ENCODE results near the gene MICAL3. TPM values are rescaled to one million over a fixed set of nuclear protein-coding genes. Genes with fewer than 3 reads are reported as not detected.

MICAL3 gene
- total RNA-seq, 1 donor from 2014 or later: 36.9 TPM

DNA sequence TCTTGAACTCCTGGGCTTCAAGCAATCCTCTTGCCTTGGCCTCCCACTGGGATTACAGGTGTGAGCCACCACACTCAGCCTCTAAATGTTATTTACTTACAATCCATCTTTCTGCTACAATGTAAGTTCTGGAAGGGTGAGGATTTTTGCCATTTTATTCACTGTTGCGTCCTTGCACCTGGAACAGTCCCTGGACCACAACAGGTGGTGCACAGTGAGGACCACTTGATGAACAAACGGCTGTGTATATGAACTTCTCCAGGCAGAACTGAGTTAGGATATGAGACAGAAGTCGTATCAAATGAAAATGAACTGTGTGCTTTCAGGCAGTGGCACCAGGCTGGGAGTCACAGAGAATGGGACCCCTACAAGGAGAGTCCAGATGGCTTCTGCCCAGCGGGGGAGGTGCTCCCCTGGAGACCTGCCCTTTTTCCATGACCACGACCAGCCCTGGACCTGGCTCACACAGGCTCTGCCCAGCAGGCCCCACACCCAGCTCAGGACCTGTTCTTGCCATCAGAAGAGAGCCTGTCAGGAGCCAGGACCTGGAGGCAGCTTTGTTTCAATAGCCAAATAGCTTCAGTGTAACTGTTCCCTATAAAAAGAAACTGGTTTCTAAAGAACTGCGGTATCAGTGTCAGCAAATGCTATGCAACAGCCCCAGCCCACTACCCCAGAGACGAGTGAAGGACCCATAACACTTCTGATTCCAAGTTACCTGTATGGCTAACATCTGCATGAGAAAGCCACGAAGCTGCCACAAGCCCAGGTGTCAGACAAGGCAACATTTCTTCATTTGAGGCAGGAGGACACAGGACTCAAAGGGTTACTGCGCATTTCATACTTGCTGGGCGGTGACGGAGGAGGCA is 104.9 kb downstream of the MICAL3 start:
- Histone ChIP-seq H3K36me3 (no peaks in the 10 kb centered on the region), H3K9me3 (no peaks in the 10 kb centered on the region), H3K27ac (peak overlapping the region; percentile 15 to 42), H3K4me1 (peaks cover 14 to 49% of the 10 kb centered on the region in 2 donors), H3K4me3 (peak overlapping the region in 1 of 2 donors; percentile 46), H3K27me3 (no peaks in the 10 kb centered on the region)
- no peak for DNase-seq (ENCODE audit: low spot score in 2 of 2)
- TF ChIP-seq, protein P1, sequence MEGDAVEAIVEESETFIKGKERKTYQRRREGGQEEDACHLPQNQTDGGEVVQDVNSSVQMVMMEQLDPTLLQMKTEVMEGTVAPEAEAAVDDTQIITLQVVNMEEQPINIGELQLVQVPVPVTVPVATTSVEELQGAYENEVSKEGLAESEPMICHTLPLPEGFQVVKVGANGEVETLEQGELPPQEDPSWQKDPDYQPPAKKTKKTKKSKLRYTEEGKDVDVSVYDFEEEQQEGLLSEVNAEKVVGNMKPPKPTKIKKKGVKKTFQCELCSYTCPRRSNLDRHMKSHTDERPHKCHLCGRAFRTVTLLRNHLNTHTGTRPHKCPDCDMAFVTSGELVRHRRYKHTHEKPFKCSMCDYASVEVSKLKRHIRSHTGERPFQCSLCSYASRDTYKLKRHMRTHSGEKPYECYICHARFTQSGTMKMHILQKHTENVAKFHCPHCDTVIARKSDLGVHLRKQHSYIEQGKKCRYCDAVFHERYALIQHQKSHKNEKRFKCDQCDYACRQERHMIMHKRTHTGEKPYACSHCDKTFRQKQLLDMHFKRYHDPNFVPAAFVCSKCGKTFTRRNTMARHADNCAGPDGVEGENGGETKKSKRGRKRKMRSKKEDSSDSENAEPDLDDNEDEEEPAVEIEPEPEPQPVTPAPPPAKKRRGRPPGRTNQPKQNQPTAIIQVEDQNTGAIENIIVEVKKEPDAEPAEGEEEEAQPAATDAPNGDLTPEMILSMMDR (IDR thresholded peaks at IDR 0.05): no peak
- intact Hi-C loops (cut with DNase I): no loop called here

DNA sequence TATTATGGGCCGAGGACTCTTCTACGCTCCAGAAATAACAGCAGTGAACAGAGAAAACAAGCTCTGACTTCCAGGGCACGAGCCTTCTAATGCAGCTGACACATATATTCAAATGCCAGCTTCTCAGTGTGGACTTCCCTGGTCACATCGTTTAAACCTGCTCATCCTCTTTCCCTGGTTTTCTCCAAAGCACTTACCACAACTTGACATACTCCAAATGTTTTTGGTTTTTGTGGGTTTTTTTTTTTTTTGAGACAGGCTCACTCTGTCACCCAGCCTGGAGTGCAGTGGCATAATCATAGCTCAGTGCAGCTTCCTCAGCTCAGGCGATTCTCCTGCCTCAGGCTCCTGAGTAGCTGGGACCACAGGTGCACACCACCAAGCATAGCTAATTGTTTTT is 105.5 kb downstream of the MICAL3 start:
- no peak overlapping the region for H3K27ac ChIP-seq
- no peaks in the 10 kb centered on the region for H3K9me3 ChIP-seq
- no peaks in the 10 kb centered on the region for H3K27me3 ChIP-seq
- TF ChIP-seq, protein P1 (IDR thresholded peaks at IDR 0.05): no peak
- H3K4me1 ChIP-seq: peaks cover 11 to 44% of the 10 kb centered on the region in 2 donors
- intact Hi-C loops (cut with DNase I): no loop called here
- H3K36me3 ChIP-seq: no peaks in the 10 kb centered on the region
- DNase-seq (ENCODE audit: low spot score in 2 of 2): no peak
- no peak overlapping the region for H3K4me3 ChIP-seq

DNA sequence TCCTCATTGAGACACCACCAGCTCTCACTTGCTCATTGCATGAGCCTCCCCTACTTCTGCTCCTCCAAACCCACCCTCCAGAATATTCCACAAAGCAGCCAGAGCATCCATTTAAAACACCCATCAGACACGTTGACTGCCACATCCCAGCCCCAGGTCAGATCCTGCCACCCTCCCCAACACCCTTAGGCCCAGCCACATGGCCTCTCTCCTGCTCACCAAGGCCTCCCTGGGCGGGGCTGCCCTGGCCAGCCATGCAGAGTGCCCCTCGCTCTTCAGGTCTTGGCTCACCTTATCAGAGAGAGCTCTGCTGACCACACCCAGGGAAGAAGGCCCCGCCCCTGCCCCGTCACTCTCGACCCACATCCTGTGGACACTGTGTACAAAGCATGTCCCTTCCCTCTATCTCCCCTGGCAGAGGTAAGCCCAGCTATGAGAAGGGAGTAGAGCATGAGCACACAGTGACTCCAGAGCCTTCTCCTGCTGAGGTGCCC is 106.8 kb downstream of the MICAL3 start:
- Histone ChIP-seq H3K4me1 (peaks cover 3 to 31% of the 10 kb centered on the region in 2 donors), H3K4me3 (no peak overlapping the region), H3K36me3 (no peaks in the 10 kb centered on the region), H3K27ac (no peak overlapping the region), H3K27me3 (no peaks in the 10 kb centered on the region), H3K9me3 (no peaks in the 10 kb centered on the region)
- intact Hi-C loops (cut with DNase I): no loop called here
- no peak for DNase-seq (ENCODE audit: low spot score in 2 of 2)
- TF ChIP-seq, protein P1 (IDR thresholded peaks at IDR 0.05): no peak

DNA sequence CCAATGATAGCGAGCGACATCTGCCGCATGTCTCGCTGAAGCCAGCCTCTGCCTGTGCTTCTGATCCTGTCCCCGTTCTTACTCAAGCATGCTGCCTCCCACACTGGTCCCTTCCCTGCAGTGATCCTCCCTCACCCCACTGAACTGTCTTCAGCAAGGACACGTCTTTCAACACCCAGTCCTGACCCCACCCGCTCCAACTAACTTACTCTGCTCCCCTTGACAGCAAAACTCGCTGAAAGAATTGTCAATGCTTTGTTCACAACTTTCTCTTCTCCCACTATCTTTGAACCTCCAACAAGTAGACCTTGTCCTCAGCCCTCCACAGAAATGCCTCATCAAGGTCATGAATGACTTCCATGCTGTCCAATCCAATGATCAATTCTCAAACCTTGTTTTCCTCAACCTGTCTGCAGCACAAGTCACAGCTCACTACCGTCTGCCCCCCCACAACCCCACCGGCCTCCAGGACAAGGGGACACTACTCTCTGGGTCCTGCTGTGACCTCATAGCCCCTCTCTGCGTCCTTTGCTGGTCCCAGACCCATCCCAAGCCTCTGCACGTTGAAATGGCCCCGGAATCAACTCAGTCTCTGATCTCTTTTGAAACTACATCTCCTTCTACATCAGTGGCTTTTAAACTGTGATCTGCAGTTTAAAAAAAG is 108.0 kb downstream of the MICAL3 start:
- intact Hi-C loops (cut with DNase I): no loop called here
- peaks cover 3 to 22% of the 10 kb centered on the region in 2 donors for H3K4me1 ChIP-seq

DNA sequence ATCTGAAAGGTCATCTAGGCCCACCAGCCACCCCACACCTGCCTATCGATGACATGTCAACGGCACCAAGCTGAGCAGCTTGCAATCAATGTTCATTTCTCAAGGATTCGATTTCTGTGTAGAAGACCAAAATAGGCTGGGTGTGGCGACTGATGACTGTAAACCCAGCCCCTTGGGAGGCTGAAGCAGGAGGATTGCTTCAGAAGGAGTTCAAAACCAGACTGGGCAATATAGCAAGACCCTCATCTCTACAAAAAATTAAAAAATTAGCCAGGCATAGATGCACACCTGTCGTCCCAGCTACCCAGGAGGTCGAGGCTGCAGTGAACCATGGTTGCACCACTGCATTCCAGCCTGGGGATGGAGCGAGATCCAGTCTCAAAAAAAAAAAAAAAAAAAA is 108.7 kb downstream of the MICAL3 start:
- Histone ChIP-seq H3K9me3 (no peaks in the 10 kb centered on the region), H3K36me3 (no peaks in the 10 kb centered on the region), H3K27me3 (no peaks in the 10 kb centered on the region), H3K4me3 (no peak overlapping the region), H3K27ac (no peak overlapping the region), H3K4me1 (peaks cover 2 to 22% of the 10 kb centered on the region in 2 donors)
- no peak for DNase-seq (ENCODE audit: low spot score in 2 of 2)
- intact Hi-C loops (cut with DNase I): no loop called here
- TF ChIP-seq, protein P1 (IDR thresholded peaks at IDR 0.05): no peak

More for the DNA sequence above, 108.0 kb downstream of the MICAL3 start:
- no peak for DNase-seq (ENCODE audit: low spot score in 2 of 2)
- no peaks in the 10 kb centered on the region for H3K36me3 ChIP-seq
- no peaks in the 10 kb centered on the region for H3K9me3 ChIP-seq
- no peak overlapping the region for H3K27ac ChIP-seq
- no peaks in the 10 kb centered on the region for H3K27me3 ChIP-seq
- H3K4me3 ChIP-seq: no peak overlapping the region
- TF ChIP-seq, protein P1 (IDR thresholded peaks at IDR 0.05): no peak

Measured in ascending aorta (tissue), 2 donors.